ENCODE data around the gene SCMH1. TPM values are rescaled to one million over a fixed set of nuclear protein-coding genes. Genes with fewer than 3 reads are reported as not detected.
"Not testable (repeated sequence)": the region's sequence is repeated elsewhere in the genome, so short reads cannot be mapped to it uniquely, and the experiment has no call there.

SCMH1 gene
- total RNA-seq, 1 donor from 2014 or later: 44.0 TPM

GRCh38 chr1:41164727-41165126 lies 77.4 kb downstream of the SCMH1 start:
- ATAC-seq (no peak), DNase-seq (no peak)
- intact Hi-C loops (cut with micrococcal nuclease): loop anchor here (10.0 kb wide), 1 partner anchor 60 kb away; no protein-coding TSS in a partner anchor

- intact Hi-C loops (cut with micrococcal nuclease): loop anchor here (10.0 kb wide), 1 partner anchor 62 kb away; no protein-coding TSS in a partner anchor
These were observed 79.7 kb downstream of the SCMH1 start for GRCh38 chr1:41162441-41162840.

GRCh38 chr1:41161846-41162245 lies 80.3 kb downstream of the SCMH1 start:
- ATAC-seq (no peak), DNase-seq (no peak)
- intact Hi-C loops (cut with micrococcal nuclease): loop anchor here (10.0 kb wide), 1 partner anchor 63 kb away; no protein-coding TSS in a partner anchor

More at GRCh38 chr1:41162441-41162840, 79.7 kb downstream of the SCMH1 start:
- ATAC-seq: no peak
- DNase-seq: no peak

GRCh38 chr1:41160498-41161110 lies 81.5 kb downstream of the SCMH1 start:
- ATAC-seq (no peak), DNase-seq (no peak)
- intact Hi-C loops (cut with micrococcal nuclease): loop anchor here (10.0 kb wide), 1 partner anchor 64 kb away; no protein-coding TSS in a partner anchor

- ATAC-seq: no peak
- intact Hi-C loops (cut with micrococcal nuclease): no loop called here
- DNase-seq: no peak
These were observed 83.1 kb downstream of the SCMH1 start for GRCh38 chr1:41158966-41159365.

- ATAC-seq: no peak
- no peak for DNase-seq
- intact Hi-C loops (cut with micrococcal nuclease): no loop called here
These were observed 83.8 kb downstream of the SCMH1 start for GRCh38 chr1:41158147-41158875.

- no peak for ATAC-seq
- intact Hi-C loops (cut with micrococcal nuclease): no loop called here
- no peak for DNase-seq
These were observed 87.0 kb downstream of the SCMH1 start for GRCh38 chr1:41155105-41155504.

GRCh38 chr1:41153750-41154274 lies 88.3 kb downstream of the SCMH1 start:
- ATAC-seq (no peak), DNase-seq (no peak)
- intact Hi-C loops (cut with micrococcal nuclease): no loop called here

- intact Hi-C loops (cut with micrococcal nuclease): no loop called here
- ATAC-seq (peak; percentile 74), DNase-seq (no peak)
These were observed 89.5 kb downstream of the SCMH1 start for GRCh38 chr1:41152622-41153044.

- DNase-seq (no peak), ATAC-seq (peak; percentile 4)
- intact Hi-C loops (cut with micrococcal nuclease): no loop called here
These were observed 90.3 kb downstream of the SCMH1 start for GRCh38 chr1:41151846-41152245.

GRCh38 chr1:41149570-41149969 lies 92.5 kb downstream of the SCMH1 start:
- DNase-seq (no peak), ATAC-seq (no peak)
- intact Hi-C loops (cut with micrococcal nuclease): no loop called here

- ATAC-seq (no peak), DNase-seq (no peak)
- intact Hi-C loops (cut with micrococcal nuclease): no loop called here
These were observed 97.8 kb downstream of the SCMH1 start for GRCh38 chr1:41144285-41144684.

GRCh38 chr1:41138549-41138948 lies 103.6 kb downstream of the SCMH1 start:
- intact Hi-C loops (cut with micrococcal nuclease): no loop called here
- ATAC-seq: no peak
- no peak for DNase-seq

- ATAC-seq (no peak), DNase-seq (no peak)
- intact Hi-C loops (cut with micrococcal nuclease): no loop called here
These were observed 106.7 kb downstream of the SCMH1 start for GRCh38 chr1:41135196-41135947.

- intact Hi-C loops (cut with micrococcal nuclease); ATAC-seq; DNase-seq: not testable (repeated sequence)
These were observed 107.8 kb downstream of the SCMH1 start for GRCh38 chr1:41134325-41134724.

- intact Hi-C loops (cut with micrococcal nuclease): no loop called here
- DNase-seq: no peak
- ATAC-seq: peak; percentile 32
These were observed 119.1 kb downstream of the SCMH1 start for GRCh38 chr1:41122851-41123518.

- DNase-seq: no peak
These were observed 120.0 kb downstream of the SCMH1 start for GRCh38 chr1:41122148-41122547.

GRCh38 chr1:41118645-41119044 lies 123.5 kb downstream of the SCMH1 start:
- ATAC-seq (no peak), DNase-seq (no peak)
- intact Hi-C loops (cut with micrococcal nuclease): no loop called here

More at GRCh38 chr1:41122148-41122547, 120.0 kb downstream of the SCMH1 start:
- no peak for ATAC-seq
- intact Hi-C loops (cut with micrococcal nuclease): no loop called here

- intact Hi-C loops (cut with micrococcal nuclease); DNase-seq: not testable (repeated sequence)
These were observed 124.9 kb downstream of the SCMH1 start for GRCh38 chr1:41117241-41117640.

More at GRCh38 chr1:41117241-41117640, 124.9 kb downstream of the SCMH1 start:
- ATAC-seq: not testable (repeated sequence)
